ENCODE results near the gene KCNG2.
"Not testable (repeated sequence)": the region's sequence is repeated elsewhere in the genome, so short reads cannot be mapped to it uniquely, and the experiment has no call there.

The KCNG2 gene

DNA sequence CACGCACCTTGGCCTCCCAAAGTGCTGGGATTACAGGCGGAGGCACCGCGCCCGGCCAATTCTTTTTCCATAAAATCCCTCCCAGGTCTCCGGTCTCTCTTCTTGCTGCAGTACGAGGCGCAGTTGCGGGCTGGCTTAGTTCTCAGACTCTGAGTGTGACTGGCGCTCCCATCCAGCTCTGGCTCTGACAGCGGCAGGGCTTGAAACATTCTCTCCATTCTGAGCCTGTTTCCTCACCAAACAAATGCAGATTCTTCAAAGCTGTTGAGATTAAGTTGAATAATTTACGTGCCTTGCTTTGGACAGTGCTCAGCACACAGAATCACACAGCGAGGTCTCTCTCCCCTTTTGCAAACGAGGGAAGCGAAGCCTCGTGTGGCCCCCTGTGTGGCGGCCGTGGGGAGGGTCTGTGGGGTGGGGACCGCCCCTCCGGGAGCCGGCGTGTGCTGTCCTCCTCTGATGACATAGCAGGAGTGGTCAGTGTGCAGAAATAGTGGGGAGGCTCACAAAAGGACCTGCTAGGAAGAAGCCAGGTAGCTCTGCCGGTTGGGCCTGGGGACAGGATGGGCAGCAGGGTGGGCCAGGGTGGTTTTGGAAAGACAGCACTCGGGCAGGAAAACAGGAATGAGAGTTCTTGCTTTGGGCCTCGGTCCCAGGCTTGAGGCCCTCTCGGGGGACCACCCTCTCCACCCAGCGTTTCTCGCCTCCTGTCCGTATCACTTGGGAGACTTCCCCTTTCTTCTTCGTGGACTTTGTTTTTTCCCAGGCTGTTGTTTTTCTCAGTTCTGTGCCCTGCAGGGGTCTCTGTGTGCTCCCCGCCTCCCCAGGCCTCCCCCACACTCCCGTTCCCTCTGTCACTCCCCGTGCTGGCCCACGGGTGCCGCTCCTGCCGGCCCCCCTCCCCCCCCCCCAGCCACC, 75.0 kb downstream of the KCNG2 start:
- no peak for DNase-seq

DNA sequence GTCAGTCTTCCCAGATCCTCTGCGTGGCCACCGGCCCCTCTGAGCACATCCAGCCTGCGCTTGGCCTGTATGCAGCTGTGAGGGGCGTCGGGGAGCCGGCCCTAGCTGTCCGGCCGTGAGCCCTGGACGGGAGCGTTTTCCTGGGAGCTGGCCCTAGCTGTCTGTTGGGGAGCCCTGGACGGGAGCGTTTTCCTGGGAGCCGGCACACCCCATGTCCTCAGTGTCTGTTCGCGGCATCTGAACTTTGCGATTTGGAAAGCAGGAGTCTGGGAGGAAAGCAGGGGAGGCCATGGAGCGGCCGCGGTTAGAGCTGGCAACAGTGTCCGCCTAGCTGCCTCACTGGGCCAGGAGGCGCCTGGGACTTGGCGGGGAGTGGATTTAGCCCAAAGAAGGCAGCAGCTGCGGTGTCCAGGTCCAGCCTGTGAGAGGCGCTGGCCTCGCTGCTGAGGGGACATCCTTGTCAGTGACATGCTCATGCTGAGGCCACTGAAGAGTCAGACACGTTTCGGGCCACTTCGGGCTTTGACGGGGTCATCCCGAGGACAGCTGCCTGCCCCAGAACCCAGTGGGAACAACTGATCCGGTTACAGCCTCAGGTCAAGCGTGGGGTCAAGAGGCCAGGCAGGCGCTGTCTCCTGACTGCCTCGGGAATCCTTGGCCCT, 75.8 kb downstream of the KCNG2 start:
- DNase-seq = no peak

DNA sequence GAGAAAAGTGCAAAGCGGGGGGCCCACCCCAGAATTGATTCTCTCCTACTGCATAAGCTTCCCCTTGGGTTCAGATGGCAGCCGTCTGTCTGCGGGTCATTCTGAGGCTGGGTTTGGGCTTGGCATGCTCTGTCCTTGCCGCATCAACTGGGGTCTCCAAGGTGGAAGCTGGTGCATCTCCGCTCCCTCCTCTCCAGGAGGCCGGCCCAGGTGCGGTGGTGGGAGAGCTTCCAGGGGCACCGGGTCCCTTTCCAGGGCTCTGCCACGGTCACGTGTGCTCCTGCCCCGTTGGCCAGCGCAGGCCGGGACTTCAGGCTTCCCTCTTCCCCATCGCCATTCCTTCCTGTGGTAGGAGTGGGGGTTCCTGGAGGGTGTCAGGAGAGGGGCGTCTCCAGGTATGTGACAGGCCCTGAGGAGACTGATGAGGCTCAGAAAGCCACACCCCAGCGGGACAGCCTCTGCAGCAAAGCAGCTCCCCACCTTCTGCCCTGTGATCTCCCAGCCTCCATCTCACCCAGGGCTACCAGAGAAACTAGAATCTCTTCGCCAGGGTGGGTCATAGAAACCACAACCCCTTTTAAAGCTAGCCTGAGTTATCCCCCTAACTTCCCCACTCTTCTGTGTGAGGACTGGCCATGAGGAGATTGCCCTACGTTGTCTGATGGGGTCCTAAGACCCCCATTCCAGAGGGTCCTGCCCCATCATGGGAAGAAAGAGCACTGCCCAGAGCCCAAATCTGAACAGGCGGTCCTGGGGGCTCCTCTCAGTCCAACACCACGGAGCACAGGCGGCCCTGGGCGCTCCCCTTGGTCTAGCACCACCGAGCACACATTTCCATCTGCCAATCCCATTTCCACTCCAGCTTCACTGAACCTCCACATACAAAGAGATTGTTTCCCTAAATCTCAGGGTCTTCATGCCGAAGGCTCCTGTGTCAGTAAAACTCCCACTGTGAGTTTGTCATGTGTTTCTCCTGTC, 77.1 kb downstream of the KCNG2 start:
- DNase-seq = no peak

DNA sequence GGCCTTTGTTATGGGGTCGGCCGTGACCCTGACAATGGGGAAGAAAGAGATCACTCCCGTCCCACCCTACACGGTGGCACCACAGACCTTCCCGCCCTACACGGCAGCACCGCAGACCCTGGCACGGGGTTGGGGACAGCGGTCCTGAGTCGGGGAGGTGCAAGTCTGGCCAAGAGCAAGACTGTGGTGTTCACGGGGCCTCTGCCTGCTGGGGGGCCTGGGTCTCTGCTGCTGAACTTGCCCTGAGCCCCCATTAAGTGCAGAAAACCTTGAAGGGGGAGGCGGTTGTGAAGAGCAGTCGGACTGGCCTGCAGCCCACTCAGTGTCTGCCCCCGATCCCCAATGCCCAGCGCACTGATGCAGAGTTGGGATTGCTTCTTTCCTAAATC, 77.8 kb downstream of the KCNG2 start:
- DNase-seq = no peak

DNA sequence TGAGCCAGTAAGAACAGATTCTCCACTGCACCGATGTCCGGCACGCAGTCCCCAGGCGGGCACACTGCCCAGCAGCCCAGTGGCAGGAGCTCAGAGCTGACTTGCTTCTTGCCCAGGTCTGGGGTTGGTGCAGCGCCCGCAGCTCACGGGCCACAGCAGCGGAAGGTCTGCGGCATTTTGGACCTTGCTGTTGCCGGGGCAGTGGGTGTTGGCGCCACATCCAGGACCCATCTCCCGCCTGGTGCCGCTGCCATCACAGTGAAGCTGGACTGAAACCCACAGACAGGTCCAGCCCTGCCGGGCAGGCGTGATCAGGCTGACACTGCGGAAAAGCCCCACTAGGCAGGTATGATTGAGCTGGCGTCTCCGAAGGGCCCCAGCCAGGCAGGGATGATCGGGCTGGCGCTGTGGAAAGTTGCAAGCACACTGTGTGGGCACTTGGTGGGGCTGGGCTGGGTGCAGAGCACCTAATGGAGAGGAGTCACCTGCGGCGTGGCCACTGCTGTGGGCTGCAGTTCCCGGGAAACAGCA, 78.3 kb downstream of the KCNG2 start:
- DNase-seq = no peak

DNA sequence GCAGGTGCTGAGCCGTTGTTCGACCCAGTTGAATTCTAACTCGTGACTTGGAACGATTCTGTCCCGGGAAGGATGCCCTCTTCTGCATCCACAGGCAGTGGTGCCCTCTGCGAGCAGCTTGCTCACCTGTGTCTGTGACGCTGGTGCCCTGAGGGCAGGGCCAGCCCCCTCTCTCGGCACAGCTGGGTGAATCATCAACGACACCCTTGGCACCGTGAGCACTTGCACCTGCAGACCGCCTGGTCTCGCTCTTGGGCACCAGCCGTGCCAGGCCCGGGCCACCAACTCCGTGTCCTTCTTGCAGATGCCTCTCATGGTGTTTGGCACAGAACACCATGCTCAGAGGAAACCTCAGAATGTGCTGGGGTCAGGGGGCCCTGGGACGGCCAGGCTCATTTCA, 78.8 kb downstream of the KCNG2 start:
- DNase-seq = no peak

DNA sequence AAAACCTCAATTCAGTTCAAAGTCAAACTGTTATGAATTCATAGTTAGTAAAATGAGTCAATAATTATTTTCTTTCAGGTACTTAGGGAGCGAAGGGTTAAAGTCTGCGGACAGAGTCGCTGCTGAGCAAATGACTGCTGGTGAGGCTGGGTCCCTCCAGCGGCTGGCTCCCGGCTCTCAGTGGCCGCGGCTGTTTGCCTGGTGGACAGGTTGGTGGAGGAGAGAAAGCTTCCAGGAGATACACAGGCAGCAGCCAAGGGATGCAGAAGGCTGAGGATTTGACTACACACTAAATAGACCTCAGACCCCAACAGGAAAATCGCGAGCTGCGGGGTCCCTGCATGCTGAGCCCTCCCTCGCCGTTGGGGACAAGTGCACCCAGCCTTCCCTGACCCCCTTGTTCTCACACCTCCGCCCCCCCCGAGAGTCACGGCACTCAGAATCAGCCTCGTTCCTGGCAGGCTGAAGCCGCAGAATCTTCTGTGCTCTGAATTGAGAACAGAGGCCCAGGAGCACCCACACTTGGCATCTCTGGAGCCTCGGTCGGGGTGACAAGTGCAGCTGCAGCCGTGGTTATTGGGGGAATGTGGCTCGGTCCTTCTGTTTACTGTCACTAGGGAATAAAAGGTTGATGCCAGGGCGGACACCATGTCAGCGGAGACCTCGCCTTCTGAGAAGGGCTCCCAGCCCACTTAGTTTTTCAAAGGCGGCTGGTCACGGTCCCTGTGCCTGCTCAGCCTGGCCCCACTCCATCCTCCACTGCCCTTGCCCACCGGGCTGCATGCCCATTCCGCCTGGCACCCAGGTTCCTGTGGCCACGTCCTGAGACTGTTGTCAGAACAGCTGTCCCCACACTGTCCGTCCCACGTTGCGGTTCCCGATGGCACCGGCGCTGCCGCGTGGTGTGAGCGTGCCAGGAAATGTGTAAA, 79.7 kb downstream of the KCNG2 start:
- peak; percentile 50 for DNase-seq

DNA sequence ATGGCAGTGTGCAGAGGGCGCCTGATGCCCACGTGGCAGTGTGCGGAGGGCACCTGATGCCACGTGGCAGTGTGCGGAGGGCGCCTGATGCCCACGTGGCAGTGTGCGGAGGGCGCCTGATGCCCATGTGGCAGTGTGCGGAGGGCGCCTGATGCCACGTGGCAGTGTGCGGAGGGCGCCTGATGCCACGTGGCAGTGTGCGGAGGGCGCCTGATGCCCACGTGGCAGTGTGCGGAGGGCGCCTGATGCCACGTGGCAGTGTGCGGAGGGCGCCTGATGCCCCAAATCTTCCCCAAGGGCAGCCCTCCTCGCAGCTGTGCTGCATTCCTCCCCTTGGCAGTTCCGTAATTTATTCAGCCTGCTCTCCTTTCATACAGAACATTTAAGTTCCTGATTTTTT, 80.5 kb downstream of the KCNG2 start:
- DNase-seq = not testable (repeated sequence)

DNA sequence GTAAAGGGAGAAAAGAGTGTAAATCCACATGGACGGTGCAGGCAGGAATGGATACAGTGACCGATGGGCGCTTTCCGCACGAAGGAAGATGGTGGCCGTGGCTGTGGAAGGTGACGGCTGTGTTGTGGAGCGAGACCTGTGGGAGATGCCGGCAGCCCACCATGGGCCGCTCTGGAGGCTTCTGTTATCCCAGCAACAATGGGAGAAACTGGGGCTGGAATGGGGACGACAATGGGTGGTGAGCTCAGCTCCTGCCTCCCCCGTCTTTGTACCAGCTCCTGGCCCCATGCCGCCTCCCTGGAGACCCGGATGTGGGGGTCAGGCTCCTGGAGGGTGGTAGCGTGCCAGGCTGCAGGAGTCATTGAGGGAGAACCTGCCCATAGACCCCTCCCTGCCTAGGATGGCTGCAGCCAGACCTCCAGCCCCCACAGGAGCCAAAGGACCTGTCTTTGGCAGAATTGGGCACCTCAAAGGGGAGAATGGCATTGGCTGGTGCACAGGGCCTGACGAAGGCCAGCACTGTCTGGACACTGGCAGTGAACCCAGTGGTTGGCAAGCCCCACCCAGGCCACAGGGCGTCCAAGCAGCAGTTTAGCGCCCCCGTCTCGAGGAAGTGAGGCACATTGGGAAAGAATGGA, 81.1 kb downstream of the KCNG2 start:
- DNase-seq = no peak

DNA sequence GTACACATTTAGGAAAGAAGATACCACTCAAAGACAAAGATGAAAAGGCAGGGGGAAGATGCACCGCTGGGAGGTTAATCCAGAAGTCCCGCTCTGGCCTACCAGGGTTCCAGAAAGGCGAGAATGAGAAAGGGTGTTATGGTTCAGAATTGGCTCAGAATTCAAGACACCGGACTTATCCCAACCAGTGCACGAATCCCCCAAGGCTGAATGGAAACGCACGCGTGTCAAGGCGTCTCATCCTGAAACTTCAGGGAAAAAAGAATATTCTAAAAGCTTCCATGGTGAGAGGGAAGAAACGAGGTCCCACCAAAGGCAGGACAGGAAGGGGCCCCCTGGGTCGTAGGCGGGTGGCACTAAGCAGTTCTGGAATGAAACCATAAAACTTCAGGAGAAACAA, 81.8 kb downstream of the KCNG2 start:
- no peak for DNase-seq

DNA sequence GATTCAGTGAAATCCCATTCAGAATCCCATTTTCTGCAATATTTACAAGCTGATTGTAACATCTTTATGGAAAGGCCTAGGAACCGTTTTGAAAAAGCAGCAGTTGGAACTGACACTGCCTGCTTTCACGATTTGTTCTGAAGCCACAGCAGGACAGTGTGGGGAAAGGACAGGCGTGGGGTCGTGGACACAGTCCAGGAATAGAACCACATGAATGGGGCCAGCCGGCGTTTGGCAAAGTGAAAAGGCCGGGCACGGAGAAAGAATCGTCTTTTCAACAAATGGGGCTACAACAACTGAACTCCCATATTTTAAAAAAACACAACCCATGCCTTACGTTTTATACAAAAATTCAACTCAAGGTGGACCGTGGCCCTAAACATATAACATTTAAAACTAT, 84.0 kb downstream of the KCNG2 start:
- DNase-seq = no peak

DNA sequence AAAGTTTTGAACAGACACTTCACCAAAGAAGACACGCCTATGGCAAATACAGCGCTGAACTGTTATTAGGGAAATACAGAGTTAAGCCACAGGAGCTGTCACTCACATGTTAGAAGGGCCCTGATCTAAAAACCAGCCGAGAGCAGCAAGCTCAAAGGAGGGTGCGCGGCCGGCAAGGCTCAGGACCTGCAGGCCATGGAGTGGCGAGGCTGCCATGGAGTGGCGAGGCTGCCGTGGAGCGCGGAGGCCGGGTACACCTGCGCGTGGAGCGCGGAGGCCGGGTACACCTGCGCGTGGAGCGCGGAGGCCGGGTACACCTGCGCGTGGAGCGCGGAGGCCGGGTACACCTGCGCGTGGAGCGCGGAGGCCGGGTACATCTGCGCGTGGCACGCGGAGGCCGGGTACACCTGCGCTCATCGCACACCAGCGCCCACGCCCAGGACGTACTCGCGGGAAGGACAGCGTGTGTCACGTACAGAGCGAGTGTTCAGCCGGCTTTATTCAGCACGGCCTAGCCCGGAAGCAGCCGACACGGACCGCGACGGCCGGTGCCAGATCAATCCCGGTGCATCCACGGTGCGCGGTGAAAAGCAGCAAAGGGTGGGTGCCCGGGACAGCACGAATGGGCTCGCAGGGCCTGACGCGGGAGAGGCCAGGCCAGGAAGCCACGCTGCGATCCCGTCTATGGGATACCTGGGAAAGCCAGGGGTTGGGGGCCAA, 84.9 kb downstream of the KCNG2 start:
- DNase-seq = no peak

DNA sequence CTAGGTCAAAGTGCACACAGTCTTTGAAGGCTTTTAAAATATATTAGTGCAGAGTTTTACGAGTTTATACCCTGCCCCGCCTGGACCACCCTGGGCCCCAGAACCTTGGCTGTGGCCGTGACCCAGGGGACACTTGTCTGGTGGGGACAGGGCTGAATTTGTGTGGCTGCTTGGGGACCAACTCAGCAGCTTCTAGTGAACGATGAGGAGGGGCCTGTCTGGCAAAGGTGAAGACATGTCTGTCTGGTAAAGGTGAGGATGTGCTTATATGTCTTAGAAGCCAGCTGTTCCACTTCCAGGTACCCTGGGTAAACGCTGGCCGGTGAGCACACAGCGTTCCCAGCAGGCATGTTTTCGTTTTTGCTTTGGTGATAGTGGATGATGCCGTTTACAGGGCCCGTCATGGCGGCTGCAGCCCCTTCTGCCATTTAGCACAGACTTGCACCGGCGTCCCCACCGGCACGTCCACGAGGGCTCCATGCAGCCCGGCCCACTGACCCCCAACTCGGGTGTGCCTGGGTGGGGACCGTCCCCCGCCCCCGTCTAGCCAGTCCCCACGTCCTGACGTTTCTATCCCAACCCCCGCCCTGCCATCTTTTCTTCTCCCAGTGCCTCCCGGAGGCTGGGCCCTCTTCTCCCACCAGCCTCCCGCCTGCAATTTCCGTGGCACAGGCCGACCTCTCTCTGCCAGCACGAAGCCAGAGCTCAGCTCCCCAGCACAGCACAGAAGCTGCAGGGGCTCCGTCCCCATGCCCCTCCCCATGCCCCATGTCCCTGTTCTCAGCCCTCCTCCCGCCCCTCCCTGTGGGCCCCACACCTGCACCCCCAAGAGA, 85.9 kb downstream of the KCNG2 start:
- DNase-seq = no peak

DNA sequence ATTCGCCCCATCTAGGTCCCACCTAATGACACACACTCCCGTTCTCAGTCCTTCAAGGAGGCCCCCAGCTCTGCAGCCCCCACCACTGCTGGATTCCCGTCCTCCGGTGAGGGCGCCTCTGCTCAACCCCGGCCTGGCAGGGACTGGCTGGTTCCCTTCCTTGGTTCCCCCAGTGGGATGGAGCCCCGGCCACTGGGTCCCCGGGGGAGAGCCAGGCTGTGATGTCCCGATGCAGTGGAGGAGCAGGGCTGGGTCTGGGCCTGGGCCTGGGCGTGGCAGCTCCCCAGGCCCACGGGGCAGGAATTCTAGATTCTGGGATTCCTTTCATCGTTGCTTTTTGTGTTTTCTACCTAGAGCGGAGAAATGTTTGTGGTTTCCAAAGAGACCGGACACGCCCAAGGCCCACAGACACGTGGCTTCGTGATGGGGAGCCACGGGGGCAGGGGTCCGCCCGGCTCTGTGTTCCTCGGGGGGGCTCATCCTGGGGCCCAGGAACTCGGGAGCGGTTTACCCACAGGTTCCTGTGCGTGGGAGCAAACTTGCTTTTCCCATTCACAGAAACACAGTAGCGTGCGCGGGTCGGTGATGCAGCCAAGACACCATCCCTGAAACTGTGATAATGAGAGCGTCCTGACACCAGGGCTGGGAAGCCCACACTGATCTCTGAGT, 86.7 kb downstream of the KCNG2 start:
- DNase-seq = no peak

DNA sequence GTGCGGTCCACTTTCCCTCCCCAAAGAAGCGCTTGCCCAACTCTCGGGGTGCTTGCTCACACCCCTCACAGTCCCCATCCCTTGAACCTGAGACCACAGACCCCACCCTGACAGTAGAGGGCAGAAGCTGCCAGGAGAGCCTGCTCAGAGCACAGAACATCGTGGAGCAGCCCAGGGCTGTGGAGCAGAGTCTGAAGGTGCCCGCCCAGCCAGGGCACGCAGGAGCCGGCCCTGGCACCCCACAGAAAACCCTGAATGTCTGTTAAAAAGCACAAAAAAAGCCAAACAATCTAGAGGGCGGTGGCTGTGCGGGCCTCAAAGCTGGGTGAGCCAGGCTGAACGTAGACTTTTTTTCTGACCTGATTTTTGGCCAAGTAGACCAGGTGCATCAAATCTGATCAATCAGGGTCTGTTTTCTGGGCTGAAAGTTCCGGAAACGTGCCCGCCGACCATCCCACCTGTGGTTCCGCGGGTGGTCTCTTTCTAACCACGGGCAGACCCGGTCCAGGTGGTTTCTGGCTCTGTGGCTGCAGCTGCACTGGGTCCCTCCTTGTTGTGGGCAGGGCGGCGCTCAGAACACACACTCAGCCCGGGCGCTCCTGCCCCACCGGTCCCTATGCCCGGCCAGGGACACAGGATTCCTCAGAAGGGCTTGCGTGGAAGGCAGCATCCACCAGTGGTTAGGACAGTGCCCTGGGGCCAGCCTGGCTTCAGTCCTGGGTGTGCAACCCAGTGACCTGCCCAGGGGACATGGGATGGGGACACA, 87.4 kb downstream of the KCNG2 start:
- DNase-seq = no peak

DNA sequence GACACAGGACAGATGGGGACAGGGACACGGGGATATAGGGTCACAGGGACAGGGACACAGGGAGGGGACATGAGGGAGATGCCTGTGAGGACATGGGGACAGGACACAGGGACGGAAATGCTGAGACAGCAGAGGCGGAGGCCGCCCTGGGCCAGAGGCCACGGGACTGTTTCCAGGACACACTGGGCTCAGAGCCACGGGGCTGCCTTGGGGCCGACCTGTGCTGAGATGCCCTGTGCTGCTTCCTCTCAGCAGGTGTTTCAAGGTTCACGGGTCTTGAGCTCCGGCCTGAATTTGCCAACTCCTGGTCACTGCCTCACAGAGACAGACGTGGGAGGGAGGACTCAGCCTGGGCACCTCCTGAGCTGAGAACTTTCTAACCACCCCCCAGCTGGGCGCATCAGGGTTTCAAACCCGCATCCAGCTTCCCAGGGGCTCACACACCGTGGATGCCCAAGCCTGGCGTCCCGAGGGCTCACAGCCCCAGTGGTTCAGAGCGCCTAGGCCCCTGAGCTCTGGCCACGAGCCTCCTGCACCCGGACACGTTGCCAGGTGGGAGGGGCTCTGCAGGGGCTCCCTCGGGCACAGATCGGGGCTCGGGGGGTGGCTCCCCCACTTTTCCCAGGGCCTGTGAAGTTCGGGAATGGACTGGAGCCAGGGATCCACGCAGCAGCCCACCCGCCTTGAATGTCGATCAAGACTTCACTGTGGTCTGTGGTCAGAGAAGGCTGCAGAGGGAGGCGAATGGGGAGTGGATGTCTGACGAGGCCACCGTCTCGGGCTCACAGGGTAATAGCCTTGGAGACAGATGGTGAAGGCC, 89.7 kb downstream of the KCNG2 start:
- no peak for DNase-seq

DNA sequence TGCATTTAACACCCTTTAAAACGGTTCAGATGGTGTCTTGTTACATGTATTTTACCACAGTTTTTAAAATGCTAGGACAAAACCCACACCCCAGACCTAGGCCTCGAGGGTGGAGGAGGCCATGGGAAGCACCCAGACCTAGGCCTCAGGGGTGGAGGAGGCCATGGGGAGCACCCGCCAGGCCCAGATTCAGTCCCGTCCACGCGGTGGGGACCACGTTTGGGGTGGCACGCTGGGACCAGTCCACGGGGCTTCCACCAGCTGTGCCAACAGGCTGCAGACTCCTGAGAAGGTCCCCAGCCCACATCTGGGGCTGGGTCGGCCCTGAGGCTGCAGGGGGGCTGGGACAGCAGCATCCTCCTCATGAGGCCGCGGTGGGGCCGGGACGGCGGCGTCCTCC, 90.3 kb downstream of the KCNG2 start:
- no peak for DNase-seq

All from NCI-H1092 (cell line).